Keratinocyte (primary cell): ENCODE data around the gene OR2T10. TPM values are rescaled to one million over a fixed set of nuclear protein-coding genes. Genes with fewer than 3 reads are reported as not detected.
"Not testable (repeated sequence)": the region's sequence is repeated elsewhere in the genome, so short reads cannot be mapped to it uniquely, and the experiment has no call there.

Experiments used
- DNase-seq: peaks from one replicate; pipeline ENCODE4 v3.0.0-alpha.2; 2011; ENCODE audit warnings: low read depth, missing footprints, low spot score
- FAIRE-seq: peaks from 2 replicates; lab custom pipeline; 2011; peaks lifted over from hg19 to GRCh38; lab: Jason Lieb, UNC
- H2AFZ ChIP-seq: 2 replicates; pipeline ENCODE4 v1.6.0; 2012; ENCODE audit warnings: low read length, control low read depth, inconsistent platforms; ENCODE audit not compliant: control insufficient read depth
- H3K27ac ChIP-seq: 2 replicates; pipeline ENCODE4 v1.5.1; 2011; ENCODE audit warnings: low read length; ENCODE audit not compliant: control insufficient read depth, insufficient read depth
- H3K27me3 ChIP-seq: 3 replicates; pipeline ENCODE4 v1.6.0; 2011; ENCODE audit warnings: low read length; ENCODE audit not compliant: control insufficient read depth, insufficient read depth; ENCODE audit errors: extremely low read depth
- H3K36me3 ChIP-seq, 2 experiments: 2 replicates in 1 of 2; 3 replicates in 1 of 2; pipeline ENCODE4 v1.5.1; 2011; ENCODE audit warnings: low read length in 2 of 2, mild to moderate bottlenecking in 1 of 2; ENCODE audit not compliant: control insufficient read depth in 2 of 2, insufficient read depth in 2 of 2; ENCODE audit errors: extremely low read depth in 1 of 2
- H3K4me1 ChIP-seq: 3 replicates; pipeline ENCODE4 v1.5.1; 2011; ENCODE audit warnings: low read length; ENCODE audit not compliant: control insufficient read depth, insufficient read depth; ENCODE audit errors: extremely low read depth
- H3K4me2 ChIP-seq: 3 replicates; pipeline ENCODE4 v1.6.0; 2011; ENCODE audit warnings: low read depth, low read length; ENCODE audit not compliant: control insufficient read depth, insufficient read depth; ENCODE audit errors: extremely low read depth
- H3K4me3 ChIP-seq, 3 experiments: fragments of 200-600 bp in 1 of 3; sonication (generic) in 1 of 3; 2 replicates in 2 of 3; 3 replicates in 1 of 3; pipeline ENCODE4 v1.5.1; 2011 to 2016; ENCODE audit warnings: low read length in 3 of 3, mild to moderate bottlenecking in 3 of 3, control low read depth in 2 of 3, inconsistent platforms in 1 of 3, low read depth in 1 of 3, mixed read lengths in 1 of 3, mixed run types in 1 of 3, moderate library complexity in 1 of 3; ENCODE audit not compliant: control insufficient read depth in 2 of 3, insufficient read depth in 2 of 3; ENCODE audit errors: extremely low read depth in 1 of 3
- H3K79me2 ChIP-seq: 2 replicates; pipeline ENCODE4 v1.6.0; 2012; ENCODE audit warnings: low read length; ENCODE audit not compliant: control insufficient read depth, insufficient read depth
- H3K9ac ChIP-seq: 3 replicates; pipeline ENCODE4 v1.6.0; 2011; ENCODE audit warnings: low read length; ENCODE audit not compliant: control insufficient read depth, insufficient read depth; ENCODE audit errors: extremely low read depth
- H3K9me1 ChIP-seq: 3 replicates; pipeline ENCODE4 v1.6.0; 2011; ENCODE audit warnings: low read length; ENCODE audit not compliant: control insufficient read depth, insufficient read depth; ENCODE audit errors: extremely low read depth
- H3K9me3 ChIP-seq: 2 replicates; pipeline ENCODE4 v1.5.1; 2012; ENCODE audit warnings: low read depth, low read length; ENCODE audit not compliant: control insufficient read depth
- H4K20me1 ChIP-seq: 3 replicates; pipeline ENCODE4 v1.6.0; 2011; ENCODE audit warnings: low read length; ENCODE audit not compliant: control insufficient read depth, insufficient read depth; ENCODE audit errors: extremely low read depth
- dilution Hi-C: fragments of 300-500 bp; cut with MboI; formaldehyde crosslinking; loops from one replicate; pipeline ENCODE4 v1.7.0; 2020; ENCODE audit warnings: low sequenced_read_pairs; ENCODE audit not compliant: extremely low pct_ligation_motif_present
- polyA plus RNA-seq, 5 experiments: library from polyadenylated mRNA; depleted of rRNA in 3 of 5; stranded (reverse) in 3 of 5; stranded (forward) in 1 of 5; unstranded in 1 of 5; fragments of >200 nt; gene quantifications; 1 replicate in 1 of 5; 2 replicates in 3 of 5; 3 replicates in 1 of 5; pipeline versions ENCODE4 v1.2.1 to v1.2.3, GENCODE V29; 2011 to 2012; ENCODE audit warnings: missing spikeins in 2 of 5, low read depth in 1 of 5, low replicate concordance in 1 of 5

The OR2T10 gene
- polyA plus RNA-seq, 1 donor (not counting 4 experiments of a cell fraction or from before 2014, with no cell fraction given), result not detected

DNA sequence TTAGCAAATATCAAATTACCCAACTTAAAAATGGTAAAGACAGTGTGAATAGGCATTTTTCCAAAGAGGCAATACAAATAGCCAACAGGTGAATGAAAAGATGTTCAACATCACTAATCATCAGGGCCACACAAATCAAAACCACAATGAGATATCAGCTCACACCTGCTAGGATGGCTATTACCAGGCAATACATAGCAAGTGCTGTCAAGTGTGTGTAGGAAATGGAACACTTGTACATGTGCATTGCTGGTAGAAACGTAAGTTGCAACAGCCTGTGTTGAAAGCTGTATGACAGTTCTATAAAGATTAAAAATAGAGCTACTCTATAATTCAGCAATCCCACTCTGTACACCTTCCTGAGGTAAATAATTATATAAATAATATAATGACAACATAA, 25.5 kb downstream of the OR2T10 start:
- H3K36me3 ChIP-seq, H3K4me1 ChIP-seq, H4K20me1 ChIP-seq, DNase-seq, H3K9me1 ChIP-seq, H3K9me3 ChIP-seq, H3K27me3 ChIP-seq, dilution Hi-C loops, H3K79me2 ChIP-seq, FAIRE-seq, H3K4me2 ChIP-seq, H3K27ac ChIP-seq, H3K9ac ChIP-seq, H2AFZ ChIP-seq, H3K4me3 ChIP-seq: not testable (repeated sequence)

DNA sequence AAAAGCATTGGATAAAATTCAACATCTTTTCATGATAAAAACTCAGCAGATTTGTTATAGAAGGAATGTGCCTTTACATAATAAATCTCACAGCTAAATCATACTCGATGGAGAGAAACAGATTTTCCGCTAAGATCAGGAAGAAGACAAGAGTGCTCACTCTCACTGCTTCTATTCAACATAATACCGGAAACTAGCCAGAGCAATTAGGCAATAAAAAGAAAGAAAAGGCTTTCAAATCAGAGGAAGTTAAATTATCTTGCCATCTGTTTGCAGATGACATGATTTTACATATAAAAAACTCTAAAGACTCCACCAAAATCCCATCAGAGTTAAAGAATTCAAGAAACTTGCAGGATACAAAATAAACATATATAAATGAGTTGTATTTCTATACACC, 26.7 kb downstream of the OR2T10 start:
- H3K4me1 ChIP-seq, H3K79me2 ChIP-seq, H3K4me2 ChIP-seq, H3K4me3 ChIP-seq, H2AFZ ChIP-seq, H3K9me1 ChIP-seq, H3K27me3 ChIP-seq, DNase-seq, H3K9ac ChIP-seq, H3K27ac ChIP-seq, dilution Hi-C loops, FAIRE-seq, H3K9me3 ChIP-seq, H3K36me3 ChIP-seq, H4K20me1 ChIP-seq: not testable (repeated sequence)

DNA sequence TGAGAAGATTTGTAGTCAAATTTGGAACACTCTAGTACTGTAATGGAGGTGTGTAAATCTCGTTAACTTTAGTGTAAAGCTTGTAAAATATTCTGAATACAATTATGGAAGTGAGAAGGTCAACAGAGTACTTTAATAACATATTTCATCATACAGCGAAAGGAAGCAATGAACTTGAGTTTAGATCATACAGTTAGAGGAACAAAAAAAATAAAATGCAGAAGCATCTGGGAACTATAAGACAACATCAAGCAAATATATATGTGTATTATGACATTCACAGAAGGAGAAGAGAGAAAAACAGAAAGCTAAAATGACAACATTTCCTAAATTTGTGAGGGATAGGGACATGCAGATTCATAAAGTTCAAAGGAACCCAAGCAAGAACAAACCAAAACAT, 28.5 kb downstream of the OR2T10 start:
- H3K9ac ChIP-seq, H2AFZ ChIP-seq, H3K79me2 ChIP-seq, H3K36me3 ChIP-seq, H4K20me1 ChIP-seq, dilution Hi-C loops, H3K9me1 ChIP-seq, H3K9me3 ChIP-seq, DNase-seq, H3K4me1 ChIP-seq, H3K27ac ChIP-seq, H3K4me2 ChIP-seq, FAIRE-seq, H3K27me3 ChIP-seq, H3K4me3 ChIP-seq: not testable (repeated sequence)

DNA sequence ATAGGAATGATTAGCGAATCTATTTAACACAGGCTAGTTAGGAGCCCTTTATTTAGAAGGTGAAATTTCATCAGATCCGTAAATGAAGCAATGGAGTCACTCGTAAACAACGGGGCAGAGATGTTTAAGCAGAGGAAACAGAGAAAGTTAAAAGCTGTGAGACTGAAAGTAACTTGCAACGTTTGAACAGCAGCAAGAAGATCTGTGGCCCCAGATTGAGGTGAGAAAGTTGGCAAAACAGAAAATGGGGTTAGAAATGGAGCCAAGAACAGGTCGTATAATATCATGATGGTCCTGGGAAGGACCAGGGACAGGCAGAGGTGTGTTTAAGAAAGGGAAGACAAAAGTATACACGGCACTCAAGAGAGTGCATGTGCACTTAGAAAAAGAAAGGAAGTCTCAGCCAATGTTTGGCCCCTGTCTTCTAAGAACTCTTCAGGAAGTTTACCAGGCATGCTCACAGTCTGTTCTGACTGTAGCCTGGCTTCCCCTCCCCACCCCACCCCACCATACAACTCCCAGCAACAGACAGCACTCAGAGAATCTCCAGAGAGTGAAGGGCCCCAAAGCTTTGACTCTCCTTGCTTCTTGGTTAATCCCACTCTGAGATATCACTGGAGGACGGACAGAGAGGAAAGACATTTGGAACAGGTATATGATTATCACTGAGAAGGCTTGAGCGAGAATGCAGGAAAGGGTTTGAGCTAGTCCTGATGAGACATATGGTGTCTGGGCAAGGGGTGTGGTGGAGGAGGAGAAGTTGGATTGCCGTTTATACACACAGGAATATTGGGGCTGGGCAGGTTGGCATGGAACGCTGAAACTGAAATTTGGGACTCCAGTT, 31.7 kb downstream of the OR2T10 start:
- H3K9ac ChIP-seq, H3K4me3 ChIP-seq, H3K9me3 ChIP-seq, DNase-seq, H3K9me1 ChIP-seq, H3K27me3 ChIP-seq, H3K4me2 ChIP-seq, H3K79me2 ChIP-seq, H3K4me1 ChIP-seq, H3K27ac ChIP-seq, FAIRE-seq, dilution Hi-C loops, H2AFZ ChIP-seq, H4K20me1 ChIP-seq, H3K36me3 ChIP-seq: not testable (repeated sequence)

DNA sequence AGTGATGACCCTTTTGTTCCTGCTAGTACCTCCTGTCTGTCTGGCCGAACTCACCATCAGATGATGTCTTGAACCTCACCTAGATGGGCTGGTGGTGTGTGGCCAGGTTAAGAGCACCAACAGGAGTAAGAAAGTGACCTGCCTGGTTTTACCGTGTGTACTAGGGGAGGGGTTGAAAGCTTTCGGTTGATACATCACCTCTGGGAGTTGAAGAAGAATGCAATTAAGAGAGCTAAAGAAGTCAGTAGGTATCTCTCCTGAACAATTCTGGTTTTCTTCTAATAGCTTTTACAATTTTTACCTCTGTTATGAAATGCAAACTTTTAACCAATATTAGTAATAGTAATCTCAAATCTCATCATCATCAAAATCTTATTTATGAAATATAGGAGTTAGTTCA, 34.8 kb downstream of the OR2T10 start, which contains the start of gene OR2T29:
Gene OR2T29, minus strand, starts transcription at position 101 of the 400 bp plus-strand sequence. CDS start 3,281 bp downstream, outside the sequence.
- not testable (repeated sequence) for H3K9ac ChIP-seq

More for the DNA sequence above, 34.8 kb downstream of the OR2T10 start, which contains the start of gene OR2T29:
- H3K27me3 ChIP-seq, H3K4me1 ChIP-seq, DNase-seq, dilution Hi-C loops, H3K9me3 ChIP-seq, H3K27ac ChIP-seq, H3K79me2 ChIP-seq, FAIRE-seq, H3K4me3 ChIP-seq, H3K4me2 ChIP-seq, H3K36me3 ChIP-seq, H3K9me1 ChIP-seq, H2AFZ ChIP-seq, H4K20me1 ChIP-seq: not testable (repeated sequence)
